ENCODE results near the gene LIN28A. TPM values are rescaled to one million over a fixed set of nuclear protein-coding genes. Genes with fewer than 3 reads are reported as not detected.

LIN28A gene
- total RNA-seq, 120 experiments from 2014 or later = not detected

Other genes starting within 250 kb of the LIN28A start
- not detected for gene C1orf232, start 241.9 kb upstream of the LIN28A start, total RNA-seq
- 10 to 100 TPM; 10.6 to 30.1 (median 17.6) TPM for gene ZNF593, start 240.9 kb upstream of the LIN28A start, total RNA-seq
- under 1 TPM in 2 of 120 experiments, not detected in 118; 0.27 to 0.36 TPM for gene ZNF593OS, start 239.0 kb upstream of the LIN28A start, total RNA-seq
- gene CNKSR1, start 233.3 kb upstream of the LIN28A start, total RNA-seq = 10 to 100 TPM in 32 of 120 experiments, 1 to 10 TPM in 88; 1.8 to 17.6 (median 7.9) TPM
- 1 to 10 TPM in 1 of 120 experiments, under 1 TPM in 2, not detected in 117; 0.31 to 1.1 (median 0.51) TPM for gene CATSPER4, start 220.2 kb upstream of the LIN28A start, total RNA-seq
- gene CEP85, start 176.6 kb upstream of the LIN28A start, total RNA-seq = 10 to 100 TPM; 11.3 to 55.4 (median 22.9) TPM
- 100 to 1,000 TPM in 13 of 120 experiments, 10 to 100 TPM in 107; 50.9 to 144 (median 80.6) TPM for gene SH3BGRL3, start 130.7 kb upstream of the LIN28A start, total RNA-seq
- gene UBXN11, start 104.2 kb upstream of the LIN28A start, total RNA-seq = 10 to 100 TPM; 17.6 to 43.2 (median 31.5) TPM
- gene CD52, start 92.9 kb upstream of the LIN28A start, total RNA-seq = 10 to 100 TPM in 2 of 120 experiments, 1 to 10 TPM in 109, not detected in 9; 1.1 to 20.8 (median 2.9) TPM
- gene CRYBG2, start 56.7 kb upstream of the LIN28A start, total RNA-seq = 1 to 10 TPM in 1 of 120 experiments, under 1 TPM in 1, not detected in 118; 0.14 to 1.2 TPM
- gene ZNF683, start 38.1 kb upstream of the LIN28A start, total RNA-seq = under 1 TPM in 6 of 120 experiments, not detected in 114; 0.26 to 0.76 (median 0.51) TPM
- gene DHDDS, start 21.5 kb downstream of the LIN28A start, total RNA-seq = 10 to 100 TPM; 32.0 to 72.7 (median 50.8) TPM
- 100 to 1,000 TPM in 110 of 120 experiments, 10 to 100 TPM in 10; 80.7 to 313 (median 149) TPM for gene HMGN2, start 61.6 kb downstream of the LIN28A start, total RNA-seq
- gene RPS6KA1, start 118.9 kb downstream of the LIN28A start, total RNA-seq = 10 to 100 TPM; 11.3 to 46.0 (median 22.5) TPM

Data from dorsolateral prefrontal cortex (tissue), 118 donors.